CD4-positive, alpha-beta T cell treated with Interleukin-6 for 4 hours (primary cell): Measurements from ENCODE around the gene BTBD10.

Source experiments
- DNase-seq: peaks from one replicate; pipeline ENCODE4 v3.0.0-alpha.2; 2020; ENCODE audit warnings: mixed read lengths

Gene BTBD10

GRCh38 chr11:13368041-13368446 lies 95.0 kb downstream of the BTBD10 start:
- no peak for DNase-seq

- DNase-seq, result no peak
Measured at GRCh38 chr11:13367115-13367514, 95.9 kb downstream of the BTBD10 start.

- no peak for DNase-seq
Measured at GRCh38 chr11:13366266-13367026, 96.6 kb downstream of the BTBD10 start.

GRCh38 chr11:13364388-13364787 lies 98.6 kb downstream of the BTBD10 start:
- no peak for DNase-seq

GRCh38 chr11:13362596-13363109 lies 100.4 kb downstream of the BTBD10 start:
- DNase-seq, result no peak

- no peak for DNase-seq
Measured at GRCh38 chr11:13358596-13359270, 104.3 kb downstream of the BTBD10 start.

GRCh38 chr11:13357232-13357631 lies 105.8 kb downstream of the BTBD10 start:
- DNase-seq, result no peak

GRCh38 chr11:13355191-13355590 lies 107.8 kb downstream of the BTBD10 start:
- DNase-seq, result no peak

GRCh38 chr11:13354335-13354734 lies 108.7 kb downstream of the BTBD10 start:
- no peak for DNase-seq

GRCh38 chr11:13352711-13353110 lies 110.3 kb downstream of the BTBD10 start:
- no peak for DNase-seq

GRCh38 chr11:13349581-13349980 lies 113.4 kb downstream of the BTBD10 start:
- no peak for DNase-seq

- no peak for DNase-seq
Measured at GRCh38 chr11:13349046-13349445, 114.0 kb downstream of the BTBD10 start.

- DNase-seq, result no peak
Measured at GRCh38 chr11:13348305-13348704, 114.7 kb downstream of the BTBD10 start.

- DNase-seq, result no peak
Measured at GRCh38 chr11:13347901-13348300, 115.1 kb downstream of the BTBD10 start.

- DNase-seq, result no peak
Measured at GRCh38 chr11:13346470-13346869, 116.6 kb downstream of the BTBD10 start.

GRCh38 chr11:13344818-13345217 lies 118.2 kb downstream of the BTBD10 start:
- DNase-seq, result no peak

GRCh38 chr11:13343931-13344717 lies 118.9 kb downstream of the BTBD10 start:
- peak; percentile 78 for DNase-seq

- no peak for DNase-seq
Measured at GRCh38 chr11:13343067-13343466, 120.0 kb downstream of the BTBD10 start.

- DNase-seq, result no peak
Measured at GRCh38 chr11:13341026-13341425, 122.0 kb downstream of the BTBD10 start.

- peak; percentile 57 for DNase-seq
Measured at GRCh38 chr11:13339195-13340153, 123.5 kb downstream of the BTBD10 start.

- no peak for DNase-seq
Measured at GRCh38 chr11:13338427-13339069, 124.5 kb downstream of the BTBD10 start.

- no peak for DNase-seq
Measured at GRCh38 chr11:13338019-13338426, 125.0 kb downstream of the BTBD10 start.
